Esophagus (tissue), 2 donors: ENCODE results near the gene GPRC5A. TPM values are rescaled to one million over a fixed set of nuclear protein-coding genes. Genes with fewer than 3 reads are reported as not detected.
"Not testable (repeated sequence)": the region's sequence is repeated elsewhere in the genome, so short reads cannot be mapped to it uniquely, and the experiment has no call there.

Source experiments
- H3K27ac ChIP-seq, 2 donors: one replicate each; pipeline ENCODE4 v1.5.1; 2013; ENCODE audit warnings: low read depth in 2 of 2, mild to moderate bottlenecking in 2 of 2, inconsistent platforms in 1 of 2, low read length in 1 of 2, moderate library complexity in 1 of 2
- H3K27me3 ChIP-seq, 2 donors: one replicate each; pipeline ENCODE4 v1.6.1; 2013; ENCODE audit warnings: low read length in 2 of 2, control low read depth in 1 of 2, mild to moderate bottlenecking in 1 of 2; ENCODE audit not compliant: insufficient read depth in 2 of 2, control insufficient read depth in 1 of 2
- H3K36me3 ChIP-seq, 2 donors: one replicate each; pipeline ENCODE4 v1.6.1; 2013; ENCODE audit warnings: low read length in 1 of 2; ENCODE audit not compliant: control insufficient read depth in 2 of 2, insufficient read depth in 2 of 2
- H3K4me1 ChIP-seq, 2 donors: one replicate each; pipeline ENCODE4 v1.6.1; 2013; ENCODE audit warnings: low read length in 1 of 2; ENCODE audit not compliant: control insufficient read depth in 2 of 2, insufficient read depth in 2 of 2
- H3K4me3 ChIP-seq, 2 donors: one replicate each; pipeline ENCODE4 v1.5.1; 2013; ENCODE audit warnings: low read length in 2 of 2, mild to moderate bottlenecking in 2 of 2, low read depth in 1 of 2, moderate library complexity in 1 of 2
- H3K9me3 ChIP-seq, 2 donors: one replicate each; pipeline ENCODE4 v1.6.1; 2013; ENCODE audit warnings: mild to moderate bottlenecking in 2 of 2, low read depth in 1 of 2, low read length in 1 of 2, moderate library complexity in 1 of 2; ENCODE audit not compliant: control insufficient read depth in 2 of 2, insufficient read depth in 1 of 2
- WGBS, 2 donors: extraction: QIAGEN DNeasy Blood & Tissue Kit; methylation state at CpG; one replicate each; pipeline ENCODE4 v1.1.7; 2013; 5-methylcytosine and 5-hydroxymethylcytosine counted together
- polyA plus RNA-seq, 2 donors: library from polyadenylated mRNA; stranded (reverse); fragments of 200-250 nt; gene quantifications; one replicate each; pipeline ENCODE4 v1.2.3, GENCODE V29; 2013
- donor health status: healthy with polysubstance abuse.
- donor health status: Bipolar disorder and iron deficiency.

Gene GPRC5A
- polyA plus RNA-seq, 2 donors, result 15.0 to 15.4 TPM

DNA sequence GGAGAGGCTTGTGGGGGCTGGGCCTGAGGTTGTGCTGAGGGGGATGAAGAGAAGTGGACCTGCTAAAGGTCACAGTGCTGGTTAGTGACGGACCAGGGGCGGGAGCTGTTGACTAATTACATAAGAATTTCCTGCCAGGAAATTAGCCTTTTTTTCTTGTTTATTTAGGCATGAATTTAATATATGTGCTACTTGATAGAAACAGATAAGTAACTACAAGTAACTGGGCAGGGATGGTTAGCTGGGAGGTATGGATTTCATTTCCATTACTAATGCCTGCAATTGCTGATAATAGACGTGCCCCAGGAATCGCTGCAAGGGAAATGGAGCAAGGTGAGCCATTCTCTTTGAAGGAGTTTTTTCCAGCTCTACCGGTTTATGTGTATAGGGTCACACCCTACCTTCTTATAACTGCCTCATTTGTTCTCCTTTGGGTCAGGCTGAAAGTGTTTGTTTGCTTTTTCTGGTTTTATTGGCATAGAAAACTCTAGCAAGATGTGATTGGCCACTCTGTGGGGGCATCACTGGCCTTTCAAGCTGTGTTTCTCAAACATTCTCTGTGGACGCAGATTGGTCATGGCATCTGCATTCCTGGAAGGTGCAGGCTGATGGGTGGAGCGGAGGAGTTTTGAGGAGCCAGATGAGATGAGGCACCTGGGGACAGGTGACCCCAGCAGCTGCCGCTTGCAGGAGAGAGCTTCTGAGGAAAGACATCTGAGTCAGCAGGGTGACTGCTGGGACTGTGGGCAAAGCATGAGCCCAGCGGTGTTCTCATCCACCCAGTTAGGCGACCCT lies 19.0 kb upstream of the GPRC5A start:
- H3K4me1 ChIP-seq, result peaks cover 0 to 2% of the 10 kb centered on the region in 2 donors
- WGBS, 2 donors, result 50 to 52% methylated on average over 10 of the region's 10 CpGs
- H3K27ac ChIP-seq, result peak overlapping the region; percentile 78 to 86

DNA sequence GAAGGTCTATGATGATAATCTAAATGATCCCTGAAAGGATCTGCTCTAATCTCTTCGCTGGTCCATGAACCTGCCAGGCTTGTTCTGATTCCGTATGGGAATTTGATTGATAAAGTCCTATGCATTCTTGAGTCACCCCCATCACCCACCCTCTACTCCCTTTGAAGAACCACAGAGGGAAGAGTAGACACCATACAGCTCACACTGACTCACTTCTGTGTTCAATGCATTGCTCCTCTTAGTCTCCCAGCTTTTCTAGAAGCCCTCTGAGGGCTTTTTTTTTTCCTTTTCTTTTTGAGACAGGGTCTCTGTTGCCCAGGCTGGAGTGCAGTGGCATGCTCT lies 18.5 kb upstream of the GPRC5A start:
- peaks cover 0 to 2% of the 10 kb centered on the region in 2 donors for H3K4me1 ChIP-seq
- WGBS, 2 donors, result 53% methylated on average over 2 of the region's 2 CpGs
- no peaks in the 10 kb centered on the region for H3K36me3 ChIP-seq
- H3K9me3 ChIP-seq, result no peaks in the 10 kb centered on the region
- no peak overlapping the region for H3K4me3 ChIP-seq
- peak overlapping the region; percentile 78 to 86 for H3K27ac ChIP-seq
- no peaks in the 10 kb centered on the region for H3K27me3 ChIP-seq

More for the DNA sequence above, 19.0 kb upstream of the GPRC5A start:
- H3K27me3 ChIP-seq, result no peaks in the 10 kb centered on the region
- H3K36me3 ChIP-seq, result no peaks in the 10 kb centered on the region
- no peak overlapping the region for H3K4me3 ChIP-seq
- H3K9me3 ChIP-seq, result no peaks in the 10 kb centered on the region

DNA sequence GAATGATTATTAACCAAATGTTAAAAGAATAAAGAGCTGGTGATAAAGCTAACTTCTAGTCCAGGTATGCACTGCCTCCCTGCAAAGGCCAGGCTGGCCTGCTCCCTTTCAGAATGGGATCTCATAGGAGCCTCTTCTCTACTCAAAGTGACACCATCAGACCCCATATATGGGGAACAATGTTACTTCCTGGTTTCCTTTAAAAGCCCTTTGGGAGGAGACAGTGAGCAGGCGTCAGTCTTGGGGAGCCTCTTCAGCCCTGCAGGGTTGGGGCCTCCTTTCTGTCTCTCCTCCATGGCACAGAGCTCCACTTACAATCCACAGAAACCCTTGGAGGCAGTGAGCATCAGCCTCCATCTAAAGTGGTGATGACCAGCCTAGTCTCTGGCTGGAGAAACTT lies 17.3 kb upstream of the GPRC5A start:
- Histone ChIP-seq H3K27ac (no peak overlapping the region), H3K27me3 (no peaks in the 10 kb centered on the region), H3K9me3 (no peaks in the 10 kb centered on the region), H3K4me3 (no peak overlapping the region), H3K36me3 (no peaks in the 10 kb centered on the region), H3K4me1 (peaks cover 0 to 2% of the 10 kb centered on the region in 2 donors)
- 75 to 79% methylated on average over 1 of the region's 1 CpG for WGBS, 2 donors

DNA sequence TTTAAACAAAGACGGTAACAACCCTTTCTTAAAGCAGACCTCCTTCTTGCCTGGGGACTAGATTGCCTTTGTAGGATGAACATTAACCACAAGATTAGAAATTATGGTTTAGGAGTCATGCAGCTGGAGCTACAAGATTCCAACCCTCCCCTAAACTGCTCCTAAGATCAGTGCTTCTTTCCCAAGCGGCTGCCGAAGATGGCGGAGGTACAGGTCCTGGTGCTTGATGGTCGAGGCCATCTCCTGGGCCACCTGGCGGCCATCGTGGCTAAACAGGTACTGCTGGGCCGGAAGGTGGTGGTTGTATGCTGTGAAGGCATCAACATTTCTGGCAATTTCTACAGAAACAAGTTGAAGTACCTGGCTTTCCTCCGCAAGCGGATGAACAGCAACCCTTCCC lies 16.1 kb upstream of the GPRC5A start:
- H3K27me3 ChIP-seq, H3K27ac ChIP-seq, H3K4me3 ChIP-seq, H3K36me3 ChIP-seq, H3K9me3 ChIP-seq, H3K4me1 ChIP-seq: not testable (repeated sequence)
- WGBS, 2 donors, result 95 to 96% methylated on average over 10 of the region's 10 CpGs

DNA sequence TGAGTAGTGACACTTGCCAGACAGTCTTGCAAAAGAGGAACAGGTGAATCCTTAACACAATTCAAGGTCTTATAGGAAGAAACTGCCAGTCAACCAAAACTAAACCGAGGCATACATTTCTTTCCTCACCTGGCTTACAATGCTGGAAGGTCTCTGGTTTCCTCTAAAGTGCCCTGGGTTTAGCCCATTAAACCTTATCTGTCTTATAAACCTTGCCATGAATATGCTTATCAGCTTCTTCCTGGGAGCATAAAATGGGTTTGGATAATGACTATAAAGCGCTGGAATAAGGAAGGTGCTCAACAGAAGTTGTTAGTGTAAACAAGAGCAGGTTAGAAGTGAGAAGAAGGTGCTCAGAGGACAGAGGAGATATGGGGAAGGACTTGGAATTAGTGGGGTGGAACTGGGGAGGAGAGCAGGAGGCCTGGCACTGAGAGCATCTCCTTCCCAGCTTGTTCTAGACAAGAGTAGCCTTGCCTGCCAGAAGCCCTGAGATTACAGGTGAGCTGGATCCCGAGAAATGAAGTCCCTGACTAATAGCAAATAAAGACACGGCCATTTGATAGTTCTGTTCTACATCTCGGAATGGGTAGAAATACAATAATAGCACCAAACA lies 14.1 kb upstream of the GPRC5A start:
- H3K27me3 ChIP-seq, result no peaks in the 10 kb centered on the region
- H3K4me1 ChIP-seq, result peaks cover 0 to 2% of the 10 kb centered on the region in 2 donors
- H3K27ac ChIP-seq, result no peak overlapping the region
- WGBS, 2 donors, result 59% methylated on average over 5 of the region's 5 CpGs
- no peak overlapping the region for H3K4me3 ChIP-seq
- no peaks in the 10 kb centered on the region for H3K36me3 ChIP-seq
- H3K9me3 ChIP-seq, result no peaks in the 10 kb centered on the region

DNA sequence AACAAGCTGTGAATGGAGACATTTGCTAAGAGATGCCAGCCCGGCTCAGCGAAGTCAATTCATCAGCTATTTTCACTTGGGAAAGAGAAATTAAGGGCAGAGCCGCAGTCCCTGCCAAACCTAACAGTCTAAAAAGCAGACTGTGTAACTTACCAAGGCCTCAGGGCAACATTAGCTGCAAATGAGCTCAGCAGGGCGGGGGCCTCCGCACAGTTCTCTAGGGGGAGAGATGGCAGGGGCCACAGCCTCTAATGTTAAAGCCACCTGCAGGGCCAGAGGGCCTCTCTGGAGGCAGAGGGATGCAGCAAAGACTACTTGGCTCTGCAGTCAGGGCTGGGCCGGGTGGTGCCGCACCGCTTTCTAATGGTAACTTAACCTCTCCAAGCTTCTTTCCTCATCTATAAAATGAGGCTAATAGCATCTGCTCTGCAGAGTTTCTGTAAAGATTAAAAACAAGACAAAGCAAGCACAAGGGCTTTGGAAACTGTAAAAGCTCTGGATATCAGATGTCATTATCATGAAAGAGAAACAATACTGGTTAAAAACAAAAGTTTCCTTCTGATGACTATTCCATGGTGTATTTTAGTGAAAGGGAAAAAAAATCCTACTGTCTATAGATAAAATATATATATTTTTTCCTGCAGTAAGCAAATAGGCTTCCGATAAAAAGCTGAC lies 13.4 kb upstream of the GPRC5A start:
- Histone ChIP-seq H3K4me3 (no peak overlapping the region), H3K27ac (no peak overlapping the region), H3K4me1 (peaks cover 0 to 2% of the 10 kb centered on the region in 2 donors), H3K36me3 (no peaks in the 10 kb centered on the region), H3K27me3 (no peaks in the 10 kb centered on the region), H3K9me3 (no peaks in the 10 kb centered on the region)
- 55 to 67% methylated on average over 9 of the region's 9 CpGs for whole genome bisulfite sequencing, 2 donors

DNA sequence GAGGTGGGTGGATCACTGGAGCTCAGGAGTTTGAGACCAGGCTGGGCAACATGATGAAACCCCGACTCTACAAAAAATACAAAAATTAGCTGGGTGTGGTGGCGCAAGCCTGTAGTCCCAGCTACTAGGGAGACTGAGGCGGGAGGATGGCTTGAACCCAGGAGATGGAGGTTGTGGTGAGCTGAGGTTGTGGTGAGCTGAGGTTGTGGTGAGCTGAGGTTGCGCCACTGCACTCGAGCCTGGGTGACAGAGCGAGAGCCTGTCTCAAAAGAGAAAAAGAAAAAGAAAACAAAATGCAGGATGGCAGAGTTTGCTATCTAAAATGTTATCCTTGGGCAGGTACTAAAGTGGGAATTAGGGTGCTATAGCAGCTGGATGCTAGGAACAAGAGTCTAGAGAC lies 10.8 kb upstream of the GPRC5A start:
- Histone ChIP-seq H3K9me3 (no peaks in the 10 kb centered on the region), H3K4me1 (no peaks in the 10 kb centered on the region), H3K4me3 (no peak overlapping the region), H3K36me3 (no peaks in the 10 kb centered on the region), H3K27ac (no peak overlapping the region), H3K27me3 (no peaks in the 10 kb centered on the region)
- 78 to 89% methylated on average over 6 of the region's 6 CpGs for WGBS, 2 donors

DNA sequence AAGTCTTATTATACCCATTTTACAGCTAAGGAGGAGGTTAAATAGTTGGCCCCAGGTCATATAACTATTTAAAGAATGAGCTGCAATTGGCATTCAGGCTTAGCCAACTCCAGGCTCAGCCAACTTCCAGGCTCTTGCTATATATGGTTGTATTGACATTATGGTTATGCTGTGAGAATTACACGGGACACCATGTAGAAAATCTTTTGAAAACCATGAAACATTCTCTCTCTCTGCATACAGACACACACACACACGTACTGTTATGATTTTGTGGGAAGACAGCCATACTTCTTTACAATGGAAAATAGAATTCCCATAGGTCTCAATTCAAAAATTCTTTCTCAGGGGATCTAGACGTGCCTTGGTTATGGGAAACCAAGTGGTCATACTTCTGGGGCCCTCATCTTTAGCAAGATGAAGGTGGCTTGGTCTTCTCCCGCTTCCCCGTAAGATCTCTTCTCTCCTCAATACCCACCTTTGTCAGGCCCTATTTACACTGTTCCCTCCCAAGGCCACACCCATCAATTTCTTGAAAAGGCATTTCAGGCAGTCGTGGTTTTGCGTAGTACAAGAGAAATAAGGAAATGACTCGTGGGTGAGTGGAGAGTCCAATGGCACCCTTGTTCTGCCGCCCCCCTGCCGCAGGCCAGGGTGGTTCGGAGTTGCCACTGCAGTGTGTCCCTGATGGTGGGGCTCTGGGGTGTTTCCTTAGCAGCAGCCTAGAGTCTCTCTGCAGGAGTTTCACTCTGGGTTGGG lies 10.0 kb upstream of the GPRC5A start:
- no peaks in the 10 kb centered on the region for H3K36me3 ChIP-seq
- no peaks in the 10 kb centered on the region for H3K4me1 ChIP-seq
- H3K9me3 ChIP-seq, result no peaks in the 10 kb centered on the region
- H3K27ac ChIP-seq, result no peak overlapping the region
- 66% methylated on average over 11 of the region's 11 CpGs for WGBS, 2 donors
- H3K27me3 ChIP-seq, result no peaks in the 10 kb centered on the region
- H3K4me3 ChIP-seq, result no peak overlapping the region

DNA sequence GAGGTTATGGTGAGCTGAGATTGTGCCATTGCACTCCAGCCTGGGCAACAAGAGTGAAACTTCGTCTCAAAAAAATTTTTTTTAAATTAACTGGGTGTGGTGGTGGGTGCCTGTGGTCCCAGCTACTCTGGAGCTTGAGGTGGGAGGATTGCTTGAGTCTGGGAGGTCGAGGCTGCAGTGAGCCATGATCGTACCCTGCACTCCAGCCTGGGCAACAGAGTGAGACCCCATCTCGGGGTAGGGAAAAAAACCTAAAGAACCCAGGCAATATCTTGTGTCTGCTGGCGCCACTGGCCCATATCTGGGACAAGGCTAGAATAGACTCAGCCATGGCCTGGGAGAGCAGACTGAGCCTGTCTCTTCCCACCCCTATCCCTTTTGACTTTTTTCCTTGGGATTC lies 9.1 kb upstream of the GPRC5A start:
- Histone ChIP-seq H3K27ac (no peak overlapping the region), H3K36me3 (no peaks in the 10 kb centered on the region), H3K4me3 (no peak overlapping the region), H3K9me3 (no peaks in the 10 kb centered on the region), H3K4me1 (no peaks in the 10 kb centered on the region), H3K27me3 (no peaks in the 10 kb centered on the region)
- 96% methylated on average over 5 of the region's 5 CpGs for WGBS, 2 donors
